AG09319 (cell line): Measurements from ENCODE around the gene TERT.
"Not testable (repeated sequence)": the region's sequence is repeated elsewhere in the genome, so short reads cannot be mapped to it uniquely, and the experiment has no call there.

ENCODE experiments used
- DNase-seq: peaks from one replicate; pipeline ENCODE4 v3.0.0-alpha.2; 2010; ENCODE audit warnings: low read depth; ENCODE audit errors: extremely low read depth
- TF ChIP-seq, protein P1 (sequence below): IDR thresholded peaks from 2 replicates; pipeline ENCODE4 v1.5.1; 2011; ENCODE audit warnings: low read depth, mild to moderate bottlenecking, inconsistent platforms, low read length, moderate library complexity

The TERT gene

GRCh38 chr5:1329111-1329579 lies 34.3 kb upstream of the TERT start:
- TF ChIP-seq, protein P1, sequence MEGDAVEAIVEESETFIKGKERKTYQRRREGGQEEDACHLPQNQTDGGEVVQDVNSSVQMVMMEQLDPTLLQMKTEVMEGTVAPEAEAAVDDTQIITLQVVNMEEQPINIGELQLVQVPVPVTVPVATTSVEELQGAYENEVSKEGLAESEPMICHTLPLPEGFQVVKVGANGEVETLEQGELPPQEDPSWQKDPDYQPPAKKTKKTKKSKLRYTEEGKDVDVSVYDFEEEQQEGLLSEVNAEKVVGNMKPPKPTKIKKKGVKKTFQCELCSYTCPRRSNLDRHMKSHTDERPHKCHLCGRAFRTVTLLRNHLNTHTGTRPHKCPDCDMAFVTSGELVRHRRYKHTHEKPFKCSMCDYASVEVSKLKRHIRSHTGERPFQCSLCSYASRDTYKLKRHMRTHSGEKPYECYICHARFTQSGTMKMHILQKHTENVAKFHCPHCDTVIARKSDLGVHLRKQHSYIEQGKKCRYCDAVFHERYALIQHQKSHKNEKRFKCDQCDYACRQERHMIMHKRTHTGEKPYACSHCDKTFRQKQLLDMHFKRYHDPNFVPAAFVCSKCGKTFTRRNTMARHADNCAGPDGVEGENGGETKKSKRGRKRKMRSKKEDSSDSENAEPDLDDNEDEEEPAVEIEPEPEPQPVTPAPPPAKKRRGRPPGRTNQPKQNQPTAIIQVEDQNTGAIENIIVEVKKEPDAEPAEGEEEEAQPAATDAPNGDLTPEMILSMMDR = no peak
- DNase-seq = no peak

- not testable (repeated sequence) for DNase-seq
Measured at GRCh38 chr5:1328237-1329110, 33.6 kb upstream of the TERT start.

DNA sequence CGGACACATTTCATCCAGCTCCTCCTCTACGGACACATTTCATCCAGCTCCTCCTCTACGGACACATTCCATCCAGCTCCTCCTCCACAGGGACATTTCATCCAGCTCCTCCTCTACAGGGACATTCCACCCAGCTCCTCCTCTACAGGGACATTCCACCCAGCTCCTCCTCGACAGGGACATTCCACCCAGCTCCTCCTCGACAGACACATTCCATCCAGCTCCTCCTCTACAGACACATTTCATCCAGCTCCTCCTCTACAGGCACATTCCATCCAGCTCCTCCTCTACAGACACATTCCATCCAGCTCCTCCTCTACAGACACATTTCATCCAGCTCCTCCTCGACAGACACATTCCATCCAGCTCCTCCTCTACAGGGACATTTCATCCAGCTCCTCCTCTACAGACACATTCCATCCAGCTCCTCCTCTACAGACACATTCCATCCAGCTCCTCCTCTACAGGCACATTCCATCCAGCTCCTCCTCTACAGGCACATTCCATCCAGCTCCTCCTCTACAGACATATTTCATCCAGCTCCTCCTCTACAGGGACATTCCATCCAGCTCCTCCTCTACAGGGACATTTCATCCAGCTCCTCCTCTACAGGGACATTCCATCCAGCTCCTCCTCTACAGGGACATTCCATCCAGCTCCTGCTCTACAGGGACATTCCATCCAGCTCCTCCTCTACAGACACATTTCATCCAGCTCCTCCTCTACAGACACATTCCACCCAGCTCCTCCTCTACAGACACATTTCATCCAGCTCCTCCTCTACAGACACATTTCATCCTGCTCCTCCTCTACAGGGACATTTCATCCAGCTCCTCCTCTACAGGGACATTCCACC lies 32.3 kb upstream of the TERT start:
- DNase-seq = not testable (repeated sequence)

DNA sequence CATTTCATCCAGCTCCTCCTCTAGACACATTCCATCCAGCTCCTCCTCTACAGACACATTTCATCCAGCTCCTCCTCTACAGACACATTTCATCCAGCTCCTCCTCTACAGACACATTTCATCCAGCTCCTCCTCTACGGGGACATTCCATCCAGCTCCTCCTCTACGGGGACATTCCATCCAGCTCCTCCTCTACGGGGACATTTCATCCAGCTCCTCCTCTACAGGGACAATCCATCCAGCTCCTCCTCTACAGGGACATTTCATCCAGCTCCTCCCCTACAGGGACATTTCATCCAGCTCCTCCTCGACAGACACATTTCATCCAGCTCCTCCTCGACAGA lies 31.6 kb upstream of the TERT start:
- DNase-seq = not testable (repeated sequence)

- TF ChIP-seq, protein P1 = no peak
- no peak for DNase-seq
Measured at GRCh38 chr5:1325870-1326531, 31.1 kb upstream of the TERT start.

DNA sequence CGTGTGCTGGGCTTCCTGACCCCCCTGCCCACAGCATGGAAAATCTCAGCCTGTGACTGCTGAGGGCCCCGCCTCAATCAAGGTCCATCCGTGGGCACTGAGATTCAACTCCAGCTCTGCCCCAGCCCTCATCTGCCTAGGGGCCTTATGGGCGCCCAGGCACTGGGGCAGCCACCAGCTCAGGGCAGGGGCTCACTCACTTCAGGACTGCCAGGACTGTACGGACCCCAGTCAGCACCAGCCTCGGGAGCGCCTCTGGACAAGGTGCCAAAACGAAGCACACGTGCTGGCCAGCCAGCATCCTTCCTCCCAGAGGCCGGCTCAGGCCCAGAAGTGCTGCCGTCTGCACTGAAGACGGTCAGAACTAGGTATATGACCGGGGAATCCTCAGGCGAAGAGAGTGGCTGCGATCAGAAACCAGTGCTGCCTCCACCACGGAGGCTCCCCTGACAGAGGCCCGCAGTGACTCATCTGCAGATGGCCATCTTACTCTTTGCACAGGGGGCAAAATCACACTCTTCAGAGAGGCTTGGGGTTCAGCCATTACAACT lies 30.4 kb upstream of the TERT start:
- DNase-seq = no peak
- TF ChIP-seq, protein P1 = no peak

DNA sequence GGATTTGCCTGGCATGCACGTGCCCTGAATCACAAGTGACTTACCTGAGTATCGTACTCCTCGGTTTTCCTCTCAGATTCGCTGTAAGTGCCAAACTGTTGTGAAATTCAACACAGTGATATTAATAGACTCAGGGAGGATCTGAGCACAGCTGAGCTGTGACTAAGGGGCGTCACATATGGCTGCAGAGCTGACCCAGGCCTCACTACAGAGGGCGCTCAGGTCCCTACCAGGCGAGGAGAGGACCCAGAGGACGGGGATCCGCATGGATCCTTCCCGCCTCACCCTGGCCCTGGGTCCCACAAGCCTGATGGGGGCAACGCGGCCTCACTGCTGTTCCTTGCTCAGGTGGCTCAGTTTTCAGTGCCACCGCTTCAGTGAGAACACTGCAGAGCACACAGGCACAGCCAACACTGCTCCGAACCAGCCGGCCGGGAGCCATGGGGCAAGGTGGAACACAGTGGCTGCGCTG lies 29.9 kb upstream of the TERT start:
- TF ChIP-seq, protein P1 = no peak

DNA sequence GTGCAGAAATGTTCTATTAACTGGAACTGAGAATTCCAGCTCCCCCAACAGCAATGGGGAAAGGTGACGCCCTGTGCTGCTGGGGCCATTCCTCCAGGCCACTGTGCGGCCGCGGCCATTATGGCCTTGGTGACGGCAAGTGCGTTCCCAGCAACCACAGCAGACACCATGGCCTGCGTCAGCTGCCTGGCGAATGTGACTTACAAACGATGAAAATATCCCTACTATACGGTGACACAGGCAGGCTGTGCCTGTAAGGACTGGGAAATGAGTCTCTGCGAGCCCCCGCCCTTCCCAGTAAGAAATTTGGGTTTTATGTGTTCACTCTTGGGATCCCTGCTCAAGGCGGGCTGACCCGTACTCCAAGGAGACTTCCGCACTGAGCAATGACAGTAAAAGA lies 29.4 kb upstream of the TERT start:
- no peak for DNase-seq
- TF ChIP-seq, protein P1 = no peak

More for the DNA sequence above, 29.9 kb upstream of the TERT start:
- no peak for DNase-seq
